Neural progenitor cell (in vitro differentiated cells): ENCODE measurements around the gene TIMM29.

Source experiments
- EZH2 ChIP-seq: fragments of 200-600 bp; sonication (generic); IDR thresholded peaks from 2 replicates; pipeline ENCODE4 v1.6.1; 2017; ENCODE audit warnings: antibody characterized with exemption, mild to moderate bottlenecking, moderate library complexity
- EZH2phosphoT487 ChIP-seq: fragments of 200-600 bp; sonication (generic); IDR thresholded peaks from 2 replicates; pipeline ENCODE4 v1.6.1; 2017; ENCODE audit warnings: antibody characterized with exemption
- TF ChIP-seq, protein P1 (sequence below): fragments of 200-600 bp; sonication (generic); IDR thresholded peaks from 2 replicates; pipeline ENCODE4 v1.5.1; 2017; ENCODE audit warnings: antibody characterized with exemption, mild to moderate bottlenecking

DNA sequence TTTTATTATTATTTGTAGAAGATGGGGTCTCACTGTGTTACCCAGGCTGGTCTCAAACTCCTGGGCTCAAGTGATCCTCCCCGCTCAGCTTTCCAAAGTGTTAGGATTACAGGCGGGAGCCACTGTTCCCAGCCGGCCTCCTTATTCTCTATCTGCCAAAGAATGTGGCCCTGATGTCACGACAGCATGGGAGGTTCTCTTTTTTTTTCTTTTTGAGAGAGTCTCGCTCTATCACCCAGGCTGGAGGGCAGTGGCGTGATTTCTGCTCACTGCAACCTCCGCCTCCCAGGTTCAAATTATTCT lies 33.7 kb upstream of the TIMM29 start:
- TF ChIP-seq, protein P1, sequence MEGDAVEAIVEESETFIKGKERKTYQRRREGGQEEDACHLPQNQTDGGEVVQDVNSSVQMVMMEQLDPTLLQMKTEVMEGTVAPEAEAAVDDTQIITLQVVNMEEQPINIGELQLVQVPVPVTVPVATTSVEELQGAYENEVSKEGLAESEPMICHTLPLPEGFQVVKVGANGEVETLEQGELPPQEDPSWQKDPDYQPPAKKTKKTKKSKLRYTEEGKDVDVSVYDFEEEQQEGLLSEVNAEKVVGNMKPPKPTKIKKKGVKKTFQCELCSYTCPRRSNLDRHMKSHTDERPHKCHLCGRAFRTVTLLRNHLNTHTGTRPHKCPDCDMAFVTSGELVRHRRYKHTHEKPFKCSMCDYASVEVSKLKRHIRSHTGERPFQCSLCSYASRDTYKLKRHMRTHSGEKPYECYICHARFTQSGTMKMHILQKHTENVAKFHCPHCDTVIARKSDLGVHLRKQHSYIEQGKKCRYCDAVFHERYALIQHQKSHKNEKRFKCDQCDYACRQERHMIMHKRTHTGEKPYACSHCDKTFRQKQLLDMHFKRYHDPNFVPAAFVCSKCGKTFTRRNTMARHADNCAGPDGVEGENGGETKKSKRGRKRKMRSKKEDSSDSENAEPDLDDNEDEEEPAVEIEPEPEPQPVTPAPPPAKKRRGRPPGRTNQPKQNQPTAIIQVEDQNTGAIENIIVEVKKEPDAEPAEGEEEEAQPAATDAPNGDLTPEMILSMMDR = no peak
- TF ChIP-seq EZH2 (no peak), EZH2phosphoT487 (no peak)
